B cell (primary cell): ENCODE data around the gene TBC1D2B. TPM values are rescaled to one million over a fixed set of nuclear protein-coding genes. Genes with fewer than 3 reads are reported as not detected.

Experiments
- ATAC-seq: fragments of 200-7000 bp; cut with Tn5 transposase; one replicate; pipeline ENCODE4 v1.10.0; 2021; ENCODE audit warnings: low read depth, mild to moderate bottlenecking, moderate number of reproducible peaks, moderate library complexity
- CTCF ChIA-PET: fragments of 350-600 bp; sonication (Branson Sonifier 250); formaldehyde crosslinking; loops from one replicate; lab custom pipeline; 2021; ENCODE audit warnings: antibody characterized with exemption, inconsistent platforms; lab: Charles Lee
- POLR2A ChIA-PET: fragments of 350-600 bp; sonication (Branson Sonifier 250); formaldehyde crosslinking; loops from one replicate; lab custom pipeline; 2021; ENCODE audit warnings: antibody characterized with exemption; lab: Charles Lee
- DNase-seq: peaks from one replicate; pipeline ENCODE4 v3.0.0; 2013
- H2AFZ ChIP-seq: 2 replicates; pipeline ENCODE4 v1.6.1; 2012; ENCODE audit warnings: mild to moderate bottlenecking, low read depth, low read length; ENCODE audit not compliant: insufficient read depth, poor library complexity, severe bottlenecking
- H3K27ac ChIP-seq, 2 donors: 1 replicate in 1 of 2; 2 replicates in 1 of 2; pipeline ENCODE4 v1.5.1; 2012 to 2013; ENCODE audit warnings: low read length in 2 of 2, mild to moderate bottlenecking in 2 of 2, moderate library complexity in 1 of 2
- H3K27me3 ChIP-seq, 4 experiments: fragments of 200-600 bp in 1 of 4; sonication (generic) in 1 of 4; replicated peaks in 1 of 4; 1 replicate in 2 of 4; 2 replicates in 2 of 4; pipeline versions ENCODE4 v1.6.1 to v1.7.0; 2013 to 2016; ENCODE audit warnings: low read length in 3 of 4, mild to moderate bottlenecking in 2 of 4, mixed read lengths in 1 of 4, moderate library complexity in 1 of 4; ENCODE audit not compliant: insufficient read depth in 4 of 4, control insufficient read depth in 3 of 4; ENCODE audit errors: control extremely low read depth in 1 of 4
- H3K36me3 ChIP-seq, 2 experiments: replicated peaks in 1 of 2; 1 replicate in 1 of 2; 2 replicates in 1 of 2; pipeline versions ENCODE4 v1.6.1 to v1.7.1; 2013; ENCODE audit warnings: low read length in 1 of 2; ENCODE audit not compliant: insufficient read depth in 2 of 2, control insufficient read depth in 1 of 2; ENCODE audit errors: control extremely low read depth in 1 of 2, extremely low read depth in 1 of 2
- H3K4me1 ChIP-seq, 2 donors: fragments of 200-600 bp in 1 of 2; sonication (generic) in 1 of 2; 1 replicate in 1 of 2; 2 replicates in 1 of 2; pipeline versions ENCODE4 v1.5.1 to v1.6.1; 2013 to 2017; ENCODE audit warnings: low read length in 2 of 2; ENCODE audit not compliant: control insufficient read depth in 2 of 2, insufficient read depth in 2 of 2
- H3K4me2 ChIP-seq: replicated peaks from 2 replicates; pipeline ENCODE3; 2012; ENCODE audit warnings: mild to moderate bottlenecking, low read depth, low read length; ENCODE audit not compliant: poor library complexity, severe bottlenecking
- H3K4me3 ChIP-seq, 5 experiments: fragments of 200-600 bp in 1 of 5; sonication (generic) in 1 of 5; 1 replicate in 3 of 5; 2 replicates in 2 of 5; pipeline versions ENCODE4 v1.5.1 to v1.7.0; 2011 to 2016; ENCODE audit warnings: low read length in 4 of 5, mild to moderate bottlenecking in 4 of 5, low read depth in 2 of 5, control low read depth in 1 of 5, moderate library complexity in 1 of 5; ENCODE audit not compliant: insufficient read depth in 1 of 5; ENCODE audit errors: control extremely low read depth in 1 of 5, extremely low read depth in 1 of 5
- H3K79me2 ChIP-seq: fragments of 200-600 bp; sonication (generic); one replicate; pipeline ENCODE4 v1.6.0; 2016; ENCODE audit warnings: low read length; ENCODE audit not compliant: control insufficient read depth, insufficient read depth
- H3K9ac ChIP-seq: fragments of 200-600 bp; sonication (generic); 2 replicates; pipeline ENCODE4 v1.6.1; 2017; ENCODE audit warnings: mild to moderate bottlenecking, low read length, moderate library complexity
- H3K9me3 ChIP-seq, 3 donors: one replicate each; pipeline versions ENCODE4 v1.6.1 to v1.7.1; 2013; ENCODE audit warnings: low read length in 2 of 3; ENCODE audit not compliant: control insufficient read depth in 2 of 3, insufficient read depth in 1 of 3; ENCODE audit errors: control extremely low read depth in 1 of 3
- H4K20me1 ChIP-seq: 2 replicates; pipeline ENCODE4 v1.6.0; 2012; ENCODE audit warnings: mild to moderate bottlenecking, low read length; ENCODE audit not compliant: insufficient read depth, control insufficient read depth, poor library complexity, severe bottlenecking
- H3K27ac Mint-ChIP-seq: one replicate; pipeline ENCODE4 v1.8.0; 2021; ENCODE audit warnings: mixed read lengths
- H3K27me3 Mint-ChIP-seq: one replicate; pipeline ENCODE4 v1.8.0; 2021; ENCODE audit warnings: mixed read lengths
- H3K4me1 Mint-ChIP-seq: one replicate; pipeline ENCODE4 v1.8.0; 2021; ENCODE audit warnings: mixed read lengths
- H3K4me3 Mint-ChIP-seq: one replicate; pipeline ENCODE4 v1.8.0; 2021; ENCODE audit warnings: mixed read lengths
- H3K9me3 Mint-ChIP-seq: one replicate; pipeline ENCODE4 v1.8.0; 2022; ENCODE audit warnings: mixed read lengths; ENCODE audit not compliant: insufficient read depth
- CTCF ChIP-seq: fragments of 200-600 bp; IDR thresholded peaks from one replicate; pipeline ENCODE4 v1.8.0; 2022; ENCODE audit warnings: antibody characterized with exemption, mild to moderate bottlenecking
- EZH2 ChIP-seq: IDR thresholded peaks from 2 replicates; pipeline ENCODE4 v1.6.1; 2012; ENCODE audit warnings: borderline replicate concordance, low read depth, mild to moderate bottlenecking, moderate library complexity, low read length; ENCODE audit not compliant: insufficient read depth, poor library complexity, severe bottlenecking
- WGBS: methylation state at CpG from one replicate; pipeline ENCODE4 v1.1.5; 2013; ENCODE audit warnings: missing lambda C conversion rate; ENCODE audit not compliant: insufficient coverage; 5-methylcytosine and 5-hydroxymethylcytosine counted together
- intact Hi-C: fragments of 100-400 bp; cut with micrococcal nuclease; formaldehyde crosslinking; loops from one replicate; pipeline ENCODE4 v1.10.0; 2022
- polyA plus RNA-seq: library from polyadenylated mRNA; depleted of rRNA; stranded (reverse); fragments of >200 nt; gene quantifications from 2 replicates; pipeline ENCODE4 v1.2.3, GENCODE V29; 2012
- total RNA-seq, 2 donors: library from RNA; stranded (reverse); fragments of 120-200 nt in 1 of 2; gene quantifications; 1 replicate in 1 of 2; 2 replicates in 1 of 2; pipeline versions ENCODE4 v1.2.3 to v1.2.4, GENCODE V29; 2013 to 2022

TBC1D2B gene
- total and polyA plus RNA-seq, 2 donors (not counting 1 experiment from before 2014, with no cell fraction given), result 8.5 to 26.1 TPM

GRCh38 chr15:78098131-78098755, 20.7 kb upstream of the TBC1D2B start:
- intact Hi-C loops, result no loop called here
- Histone ChIP-seq H2AFZ (no peak overlapping the region), H3K9ac (no peak overlapping the region), H3K9me3 (peaks cover 0 to 3% (median 0%) of the 10 kb centered on the region in 3 donors), H3K79me2 (no peaks in the 10 kb centered on the region), H3K4me3 (no peak overlapping the region), H3K27ac (no peak overlapping the region), H3K36me3 (no peaks in the 10 kb centered on the region), H3K27me3 (peaks cover 0 to 4% (median 0%) of the 10 kb centered on the region in 4 experiments), H3K4me1 (no peaks in the 10 kb centered on the region), H4K20me1 (no peaks in the 10 kb centered on the region), H3K4me2 (no peak overlapping the region)
- no peaks in the 10 kb centered on the region for H3K9me3 Mint-ChIP-seq
- no peaks in the 10 kb centered on the region for H3K27me3 Mint-ChIP-seq
- no peaks in the 10 kb centered on the region for H3K4me1 Mint-ChIP-seq
- ChIA-PET POLR2A (no interaction called here), CTCF (interaction anchor here (0.9 to 3.8 kb wide), 3 partner anchors 10 to 64 kb away, joined by 3 to 21 read pairs (median 6); no protein-coding TSS in a partner anchor)
- DNase-seq (no peak), ATAC-seq (no peak)
- no peak overlapping the region for H3K4me3 Mint-ChIP-seq
- H3K27ac Mint-ChIP-seq, result no peak overlapping the region
- WGBS, result over 99% methylated on average over 9 of the region's 11 CpGs
- TF ChIP-seq CTCF, result no peak
- no peak for TF ChIP-seq EZH2

GRCh38 chr15:78097667-78098066, 20.2 kb upstream of the TBC1D2B start:
- Mint-ChIP-seq H3K27ac (no peak overlapping the region), H3K4me3 (no peak overlapping the region), H3K27me3 (no peaks in the 10 kb centered on the region), H3K4me1 (no peaks in the 10 kb centered on the region), H3K9me3 (no peaks in the 10 kb centered on the region)
- Histone ChIP-seq H3K79me2 (no peaks in the 10 kb centered on the region), H3K9ac (no peak overlapping the region), H4K20me1 (no peaks in the 10 kb centered on the region), H3K4me2 (no peak overlapping the region), H3K9me3 (peaks cover 0 to 1% (median 0%) of the 10 kb centered on the region in 3 donors), H3K4me1 (no peaks in the 10 kb centered on the region), H3K27ac (no peak overlapping the region), H3K27me3 (peaks cover 0 to 4% (median 0%) of the 10 kb centered on the region in 4 experiments), H3K4me3 (no peak overlapping the region), H3K36me3 (no peaks in the 10 kb centered on the region), H2AFZ (no peak overlapping the region)
- POLR2A ChIA-PET, result no interaction called here
- ATAC-seq (no peak), DNase-seq (no peak)
- 95% methylated on average over 9 of the region's 9 CpGs for WGBS
- no peak for TF ChIP-seq CTCF
- no peak for TF ChIP-seq EZH2
- intact Hi-C loops, result no loop called here
- CTCF ChIA-PET, result interaction anchor here (0.9 to 3.8 kb wide), 3 partner anchors 11 to 64 kb away, joined by 3 to 21 read pairs (median 6); no protein-coding TSS in a partner anchor
